Prostate gland (tissue), 2 donors: ENCODE measurements around the gene CCDC85B.

ENCODE experiments used
- CTCF ChIP-seq, 4 experiments: fragments of 200-600 bp in 2 of 4; fragments of 450-650 bp in 2 of 4; sonication (generic) in 2 of 4; IDR thresholded peaks; 1 replicate in 3 of 4; 2 replicates in 1 of 4; pipeline ENCODE4 v1.5.1; 2016 to 2019; ENCODE audit warnings: antibody characterized with exemption in 4 of 4, mild to moderate bottlenecking in 2 of 4, moderate library complexity in 2 of 4
- POLR2A ChIP-seq: fragments of 450-650 bp; IDR thresholded peaks from one replicate; pipeline ENCODE4 v1.6.1; 2016; ENCODE audit warnings: antibody characterized with exemption, mild to moderate bottlenecking
- POLR2AphosphoS5 ChIP-seq: sonication (generic); formaldehyde crosslinking; IDR thresholded peaks from one replicate; pipeline ENCODE4 v1.6.1; 2017; ENCODE audit warnings: antibody characterized with exemption

DNA sequence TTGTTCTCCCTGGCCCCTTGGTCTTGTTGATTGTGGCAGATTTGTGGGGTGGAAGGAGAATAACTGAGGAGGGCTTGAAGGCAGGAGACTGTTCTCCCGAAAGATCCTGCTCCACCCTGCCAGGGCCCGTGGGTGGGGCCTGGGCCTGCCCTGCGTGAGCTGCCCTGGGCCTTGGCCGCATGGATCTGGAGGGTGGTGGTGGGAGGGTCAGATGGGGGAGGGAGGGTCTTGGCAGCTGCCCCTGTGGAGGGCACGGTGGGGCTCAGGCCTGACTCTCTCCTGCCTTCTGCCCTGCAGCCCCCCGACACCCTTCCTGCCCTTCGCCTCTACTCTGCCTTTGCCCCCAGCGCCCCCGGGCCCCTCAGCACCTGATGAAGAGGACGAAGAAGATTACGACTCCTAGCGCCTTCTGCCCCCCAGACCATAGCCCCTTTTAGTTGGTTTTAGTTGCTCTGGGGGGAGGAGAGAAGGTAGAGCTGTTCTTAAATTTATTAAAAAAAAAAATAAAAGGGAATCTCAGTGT lies 30.6 kb downstream of the CCDC85B start:
- no peak for TF ChIP-seq POLR2A
- no peak for TF ChIP-seq POLR2AphosphoS5
- no peak for TF ChIP-seq CTCF (IDR thresholded peaks at IDR 0.05)
